Suprapubic skin (tissue), 4 donors: Measurements from ENCODE around the gene ZSWIM8.

ENCODE experiments used
- CTCF ChIP-seq, 2 donors: fragments of 200-600 bp in 1 of 2; fragments of 450-650 bp in 1 of 2; sonication (generic) in 1 of 2; IDR thresholded peaks; one replicate each; pipeline ENCODE4 v1.5.1; 2016 to 2019; ENCODE audit warnings: antibody characterized with exemption in 2 of 2, mild to moderate bottlenecking in 1 of 2, moderate library complexity in 1 of 2
- POLR2A ChIP-seq, 2 donors: fragments of 450-650 bp; IDR thresholded peaks; one replicate each; pipeline ENCODE4 v1.6.1; 2017; ENCODE audit warnings: antibody characterized with exemption in 2 of 2, mild to moderate bottlenecking in 2 of 2, moderate library complexity in 2 of 2
- POLR2AphosphoS5 ChIP-seq, 3 donors: sonication (generic); formaldehyde crosslinking; IDR thresholded peaks; one replicate each; pipeline ENCODE4 v1.6.1; 2017; ENCODE audit warnings: antibody characterized with exemption in 3 of 3

GRCh38 chr10:73786512-73786885 is 1.1 kb downstream of the ZSWIM8 start:
- TF ChIP-seq POLR2AphosphoS5 (IDR thresholded peaks at IDR 0.05), result no peak
- no peak for TF ChIP-seq CTCF (IDR thresholded peaks at IDR 0.05)
- TF ChIP-seq POLR2A (IDR thresholded peaks at IDR 0.05), result no peak
